Right forelimb (tissue), 1 donor: Measurements from ENCODE around the gene RASGRP2.

ENCODE experiments used
- DNase-seq: peaks from one replicate; pipeline ENCODE4 v3.0.0-alpha.2; 2018

The RASGRP2 gene

DNA sequence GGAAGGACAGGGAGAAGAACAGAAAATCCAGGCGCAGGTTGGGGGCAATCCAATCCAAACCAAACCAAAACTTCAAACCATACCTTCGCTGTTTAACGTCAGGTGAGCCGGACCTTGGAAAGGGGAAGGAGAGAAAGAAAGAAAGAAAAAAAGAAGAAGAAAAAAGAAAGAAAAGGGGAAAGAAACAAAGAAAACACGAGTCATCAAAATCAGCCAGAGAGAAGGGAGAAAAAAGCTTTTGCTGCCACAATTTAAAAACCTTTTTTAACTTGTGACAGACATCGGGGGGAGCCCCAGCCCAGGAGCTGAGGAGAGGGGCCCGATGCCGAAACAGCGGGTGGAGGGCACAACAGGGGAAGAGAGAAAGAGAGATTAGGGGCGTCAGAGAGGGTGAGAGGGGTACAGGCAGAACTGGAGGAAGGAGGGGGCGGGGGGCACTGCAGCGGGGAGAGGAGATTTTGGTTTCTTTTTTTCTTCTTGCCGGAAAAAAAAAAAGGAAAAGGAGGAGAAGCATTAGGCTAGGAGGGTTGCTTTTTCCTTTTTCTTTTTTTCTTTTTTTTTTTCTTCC lies 51.1 kb downstream of the RASGRP2 start:
- DNase-seq: no peak

DNA sequence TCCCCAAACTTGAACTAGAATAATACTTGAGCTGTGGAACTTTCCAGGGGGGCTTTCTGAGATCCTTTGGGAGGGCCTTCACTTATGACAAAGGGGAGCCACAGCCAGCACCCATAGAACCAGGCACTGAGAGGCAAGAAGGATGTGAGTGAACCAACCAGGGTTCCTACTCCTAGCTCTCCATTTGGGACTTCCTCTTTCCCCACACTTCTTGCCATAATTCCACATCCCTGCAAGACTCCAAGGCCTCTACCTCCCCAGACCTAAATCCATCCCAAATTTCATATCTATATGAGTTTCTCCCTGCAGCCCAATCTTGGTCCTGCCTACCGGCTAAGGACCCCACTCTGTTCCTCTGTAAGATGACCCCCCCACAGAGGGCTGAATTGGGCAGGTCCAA lies 52.4 kb downstream of the RASGRP2 start:
- no peak for DNase-seq

DNA sequence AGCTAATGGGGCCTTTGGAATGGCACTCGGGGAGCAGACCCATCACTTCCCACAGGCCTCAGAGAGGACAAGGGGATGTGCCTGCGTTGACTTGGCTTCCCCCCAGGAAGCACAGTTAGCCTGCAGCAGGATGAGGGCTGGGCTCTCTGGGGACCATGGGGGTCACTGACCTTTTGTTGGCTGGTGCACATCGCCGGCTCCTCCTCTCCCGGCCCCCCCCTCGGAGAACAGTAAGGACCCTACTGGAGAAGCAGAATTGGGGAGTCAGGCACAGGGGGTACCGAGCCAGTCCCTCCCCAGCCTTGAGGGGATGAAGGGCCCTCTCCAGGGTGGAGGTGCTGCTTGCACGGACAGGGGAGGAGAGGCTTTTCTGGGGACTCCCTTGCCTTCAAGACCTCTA lies 53.7 kb downstream of the RASGRP2 start:
- DNase-seq: no peak

DNA sequence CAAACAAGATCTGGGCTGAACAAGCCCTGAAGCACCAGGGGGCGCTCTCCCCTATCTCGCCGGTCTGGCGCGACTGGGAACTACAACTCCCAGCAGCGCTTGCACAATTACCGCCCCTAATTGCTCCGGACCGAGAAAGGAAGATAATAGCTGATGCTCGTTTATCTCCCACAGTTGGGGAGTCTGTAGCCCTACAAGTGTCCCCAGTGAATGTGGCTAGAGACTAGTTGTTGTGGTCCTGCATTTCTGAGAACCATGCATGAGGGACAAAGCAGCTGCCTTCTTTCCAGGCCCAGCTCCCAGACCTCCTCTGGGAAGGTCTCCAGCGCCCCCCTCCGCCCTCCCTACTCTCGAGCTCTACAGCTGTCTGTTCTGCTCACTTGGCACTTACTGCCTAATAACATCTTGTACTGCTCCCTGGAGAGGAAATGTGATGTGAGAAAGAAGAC lies 55.4 kb downstream of the RASGRP2 start:
- DNase-seq: peak; percentile 95

DNA sequence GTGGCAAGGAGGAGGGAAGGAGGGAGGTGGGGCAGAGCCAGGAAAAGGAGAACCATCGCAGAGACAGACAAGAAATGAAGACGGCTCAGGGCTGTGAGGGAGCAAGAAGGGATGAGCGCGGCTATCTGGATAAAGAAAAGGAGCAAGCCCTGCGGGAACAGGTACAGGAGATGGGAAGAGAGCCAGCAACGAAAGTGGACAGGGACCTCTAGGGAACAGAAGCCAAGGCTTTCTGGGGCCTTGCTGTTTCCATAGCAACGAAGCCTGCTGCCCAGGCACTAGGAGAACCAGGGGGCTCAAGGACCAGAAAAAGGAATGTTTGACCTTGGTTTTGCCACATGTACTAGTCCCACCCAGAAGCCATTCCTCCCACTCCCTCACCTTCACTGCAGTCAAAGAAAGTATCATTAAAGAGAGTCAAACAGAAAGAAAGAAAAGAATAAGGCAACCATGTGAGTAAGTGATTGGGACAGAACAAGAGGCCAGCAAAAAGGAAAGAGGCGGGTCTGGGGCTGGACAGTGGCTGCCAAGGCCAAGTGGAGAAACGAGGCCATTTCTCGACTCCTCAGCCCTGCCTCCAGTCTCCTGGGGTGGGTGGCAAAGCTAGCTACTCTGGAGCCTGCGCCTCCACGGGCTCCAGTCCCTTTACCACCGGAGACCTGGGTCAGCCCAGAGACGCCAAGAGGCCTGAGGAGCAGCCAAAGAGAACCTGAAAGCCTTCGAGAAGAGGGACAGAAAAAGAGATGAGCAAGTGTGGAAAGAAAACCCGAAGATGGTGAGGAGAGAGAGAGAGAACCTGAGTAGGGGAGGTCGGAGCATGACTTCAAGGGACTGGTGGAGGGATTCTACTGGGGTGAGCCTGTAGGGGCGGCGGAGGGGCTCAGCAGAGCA lies 56.1 kb downstream of the RASGRP2 start:
- no peak for DNase-seq

DNA sequence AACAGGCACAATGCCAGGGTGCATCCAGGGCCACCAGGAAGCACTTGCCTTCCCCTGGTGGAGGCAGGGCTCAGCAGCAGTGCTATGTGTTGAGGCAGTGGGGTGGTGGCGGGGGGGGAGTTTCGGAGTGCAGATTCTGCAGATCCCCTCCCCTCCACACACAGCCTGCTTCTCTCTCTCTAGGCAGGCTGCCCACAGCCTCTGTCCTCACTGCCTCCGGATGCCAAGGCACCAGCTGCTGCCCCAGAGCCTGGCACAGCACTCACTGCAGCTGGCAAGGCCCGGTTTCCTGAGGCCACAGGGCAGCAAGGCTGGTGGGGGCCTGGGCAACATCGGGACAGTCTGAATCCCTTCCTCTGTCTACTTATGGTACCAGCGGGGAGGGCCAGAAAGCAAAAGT lies 56.7 kb downstream of the RASGRP2 start:
- peak; percentile 70 for DNase-seq

- DNase-seq: no peak
Measured at GRCh38 chr11:64686466-64687170, 57.3 kb downstream of the RASGRP2 start.

DNA sequence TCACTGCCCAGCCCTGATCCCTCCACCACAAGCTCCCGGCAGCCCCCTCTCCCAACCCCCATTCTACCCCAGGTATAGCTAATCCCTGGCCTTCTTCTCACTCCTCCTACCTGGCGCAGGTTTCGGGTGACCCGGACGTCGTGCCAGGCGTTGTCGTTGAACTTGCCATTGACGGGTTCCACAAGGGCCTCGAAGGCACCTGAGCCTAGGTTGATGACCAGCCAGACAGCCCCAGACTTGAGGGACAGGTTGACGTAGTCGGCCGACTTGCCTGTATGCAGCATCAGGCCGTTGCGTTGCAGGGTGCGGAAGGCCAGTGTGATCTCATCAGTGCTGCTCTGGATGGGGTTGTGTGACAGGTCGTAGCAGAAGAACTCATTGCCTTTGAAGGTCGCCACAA lies 58.4 kb downstream of the RASGRP2 start:
- DNase-seq: no peak

GRCh38 chr11:64684357-64684756 lies 59.6 kb downstream of the RASGRP2 start:
- DNase-seq: no peak

- DNase-seq: no peak
Measured at GRCh38 chr11:64681171-64681570, 62.8 kb downstream of the RASGRP2 start.

GRCh38 chr11:64679846-64680245 lies 64.1 kb downstream of the RASGRP2 start:
- no peak for DNase-seq

GRCh38 chr11:64677441-64678023 lies 66.4 kb downstream of the RASGRP2 start:
- no peak for DNase-seq
